Gastrocnemius medialis (tissue), 4 donors: ENCODE results near the gene CENPW. TPM values are rescaled to one million over a fixed set of nuclear protein-coding genes. Genes with fewer than 3 reads are reported as not detected.

Experiments used
- ATAC-seq, 2 donors: fragments of 150-250 bp; one replicate each; pipeline ENCODE4 v1.9.1; 2016
- DNase-seq, 2 donors: peaks; one replicate each; pipeline ENCODE4 v3.0.0-alpha.2; 2019
- H3K27ac ChIP-seq, 4 donors: fragments of 200-600 bp; sonication (generic); 1 replicate in 1 of 4; 2 replicates in 3 of 4; pipeline ENCODE4 v1.5.1; 2016 to 2018; ENCODE audit warnings: mild to moderate bottlenecking in 2 of 4, moderate library complexity in 1 of 4
- H3K27me3 ChIP-seq, 3 donors: fragments of 200-600 bp; sonication (generic) in 2 of 3; 1 replicate in 1 of 3; 2 replicates in 2 of 3; pipeline versions ENCODE4 v1.5.1 to v1.6.0; 2016 to 2019; ENCODE audit warnings: mild to moderate bottlenecking in 1 of 3, moderate library complexity in 1 of 3
- H3K36me3 ChIP-seq, 2 donors: fragments of 200-600 bp; sonication (generic) in 1 of 2; one replicate each; pipeline ENCODE4 v1.5.1; 2017 to 2018
- H3K4me1 ChIP-seq, 2 donors: fragments of 200-600 bp; sonication (generic) in 1 of 2; one replicate each; pipeline ENCODE4 v1.5.1; 2016 to 2017; ENCODE audit warnings: mild to moderate bottlenecking in 2 of 2
- H3K4me3 ChIP-seq, 4 donors: fragments of 200-600 bp; sonication (generic) in 3 of 4; 1 replicate in 1 of 4; 2 replicates in 3 of 4; pipeline ENCODE4 v1.5.1; 2016 to 2019; ENCODE audit warnings: mild to moderate bottlenecking in 2 of 4
- H3K9me3 ChIP-seq, 3 donors: fragments of 200-600 bp; sonication (generic) in 2 of 3; 1 replicate in 1 of 3; 2 replicates in 2 of 3; pipeline ENCODE4 v1.5.1; 2016 to 2019
- CTCF ChIP-seq, 5 experiments: fragments of 450-650 bp in 3 of 5; fragments of 200-600 bp in 2 of 5; sonication (generic) in 2 of 5; IDR thresholded peaks in 4 of 5; conservative IDR thresholded peaks in 1 of 5; 1 replicate in 4 of 5; 2 replicates in 1 of 5; pipeline ENCODE4 v1.5.1; 2016 to 2019; ENCODE audit warnings: antibody characterized with exemption in 5 of 5, mild to moderate bottlenecking in 3 of 5, moderate library complexity in 3 of 5
- POLR2A ChIP-seq, 2 donors: fragments of 450-650 bp; IDR thresholded peaks; one replicate each; pipeline ENCODE4 v1.6.1; 2017; ENCODE audit warnings: antibody characterized with exemption in 2 of 2, mild to moderate bottlenecking in 2 of 2, moderate library complexity in 2 of 2
- in situ Hi-C, 4 donors: fragments of 200-750 bp; cut with MboI; loops; one replicate each; pipeline versions ENCODE4 v1.15.0 to v1.8.0; 2017; ENCODE audit warnings: low sequenced_read_pairs in 4 of 4
- intact Hi-C: fragments of 100-400 bp; cut with DNase I; formaldehyde crosslinking; loops from one replicate; pipeline ENCODE4 v1.15.1; 2023; ENCODE audit warnings: low total_unique reads
- total RNA-seq, 4 donors: library from RNA; depleted of rRNA; stranded (reverse); fragments of >200 nt; gene quantifications; one replicate each; pipeline versions ENCODE4 v1.1.0 to v1.2.3, GENCODE V29; 2016

CENPW gene
- total RNA-seq, 4 donors from 2014 or later, result 1.6 to 2.2 (median 2.1) TPM; not detected in 1

- H3K27ac ChIP-seq, result no peak overlapping the region
- peaks cover 0 to 4% of the 10 kb centered on the region in 2 donors for H3K4me1 ChIP-seq
- intact Hi-C loops (no loop called here), in situ Hi-C loops (no loop called here)
- no peak for DNase-seq
- TF ChIP-seq POLR2A (IDR thresholded peaks at IDR 0.05) (no peak), CTCF (IDR thresholded peaks at IDR 0.05 in 4 of 5, conservative IDR thresholded peaks at IDR 0.05 in 1 of 5) (no peak)
- H3K36me3 ChIP-seq, result no peaks in the 10 kb centered on the region
- no peaks in the 10 kb centered on the region for H3K9me3 ChIP-seq
- no peak for ATAC-seq
- H3K27me3 ChIP-seq, result no peaks in the 10 kb centered on the region
- H3K4me3 ChIP-seq, result no peak overlapping the region
These were observed 37.7 kb upstream of the CENPW start for GRCh38 chr6:126302191-126302590.

GRCh38 chr6:126307849-126308248 lies 32.1 kb upstream of the CENPW start:
- TF ChIP-seq CTCF (IDR thresholded peaks at IDR 0.05 in 4 of 5, conservative IDR thresholded peaks at IDR 0.05 in 1 of 5), result no peak
- no peak for TF ChIP-seq POLR2A (IDR thresholded peaks at IDR 0.05)
- ATAC-seq, result peak in 1 of 2 donors; percentile 41
- in situ Hi-C loops (no loop called here), intact Hi-C loops (no loop called here)
- Histone ChIP-seq H3K27ac (no peak overlapping the region), H3K36me3 (no peaks in the 10 kb centered on the region), H3K27me3 (no peaks in the 10 kb centered on the region), H3K9me3 (no peaks in the 10 kb centered on the region), H3K4me1 (no peaks in the 10 kb centered on the region), H3K4me3 (no peak overlapping the region)
- DNase-seq, result peak in 1 of 2 donors; percentile 7

GRCh38 chr6:126308362-126308761 lies 31.6 kb upstream of the CENPW start:
- in situ Hi-C loops, result no loop called here
- TF ChIP-seq CTCF (IDR thresholded peaks at IDR 0.05 in 4 of 5, conservative IDR thresholded peaks at IDR 0.05 in 1 of 5), result no peak
- TF ChIP-seq POLR2A (IDR thresholded peaks at IDR 0.05), result no peak
- no peak for ATAC-seq

GRCh38 chr6:126312013-126312665 lies 27.8 kb upstream of the CENPW start:
- Histone ChIP-seq H3K4me1 (no peaks in the 10 kb centered on the region), H3K9me3 (no peaks in the 10 kb centered on the region), H3K27me3 (no peaks in the 10 kb centered on the region), H3K36me3 (no peaks in the 10 kb centered on the region), H3K4me3 (no peak overlapping the region), H3K27ac (no peak overlapping the region)
- TF ChIP-seq POLR2A (IDR thresholded peaks at IDR 0.05) (no peak), CTCF (IDR thresholded peaks at IDR 0.05 in 4 of 5, conservative IDR thresholded peaks at IDR 0.05 in 1 of 5) (no peak)
- DNase-seq (no peak), ATAC-seq (no peak)
- intact Hi-C loops (no loop called here), in situ Hi-C loops (no loop called here)

More at GRCh38 chr6:126308362-126308761, 31.6 kb upstream of the CENPW start:
- no peaks in the 10 kb centered on the region for H3K27me3 ChIP-seq
- intact Hi-C loops, result no loop called here
- H3K27ac ChIP-seq, result no peak overlapping the region
- DNase-seq, result no peak
- H3K4me3 ChIP-seq, result no peak overlapping the region
- H3K4me1 ChIP-seq, result no peaks in the 10 kb centered on the region
- no peaks in the 10 kb centered on the region for H3K9me3 ChIP-seq
- no peaks in the 10 kb centered on the region for H3K36me3 ChIP-seq

- no peak overlapping the region for H3K27ac ChIP-seq
- H3K4me3 ChIP-seq, result no peak overlapping the region
- H3K36me3 ChIP-seq, result no peaks in the 10 kb centered on the region
- intact Hi-C loops, result no loop called here
- in situ Hi-C loops, result no loop called here
- TF ChIP-seq CTCF (IDR thresholded peaks at IDR 0.05 in 4 of 5, conservative IDR thresholded peaks at IDR 0.05 in 1 of 5), result no peak
- TF ChIP-seq POLR2A (IDR thresholded peaks at IDR 0.05), result no peak
- no peaks in the 10 kb centered on the region for H3K4me1 ChIP-seq
- no peaks in the 10 kb centered on the region for H3K9me3 ChIP-seq
- H3K27me3 ChIP-seq, result no peaks in the 10 kb centered on the region
- ATAC-seq (no peak), DNase-seq (no peak)
These were observed 26.0 kb upstream of the CENPW start for GRCh38 chr6:126313941-126314340.
